GM12878 (cell line): ENCODE data around the gene HCN4. TPM values are rescaled to one million over a fixed set of nuclear protein-coding genes. Genes with fewer than 3 reads are reported as not detected.
A peak's percentile ranks its signal among the peaks of the same experiment; 100 is the strongest.

Source experiments
- EGR1 ChIP-seq, 2 experiments: IDR thresholded peaks; 1 replicate in 1 of 2; 2 replicates in 1 of 2; pipeline ENCODE4 v1.6.1; 2011 to 2012; ENCODE audit warnings: low read depth in 2 of 2, low read length in 2 of 2, borderline replicate concordance in 1 of 2, mild to moderate bottlenecking in 1 of 2, moderate library complexity in 1 of 2
- EZH2 ChIP-seq: IDR thresholded peaks from 2 replicates; pipeline ENCODE4 v1.6.1; 2012; ENCODE audit warnings: low read depth, mild to moderate bottlenecking, control low read depth, inconsistent platforms, low read length, borderline replicate concordance; ENCODE audit not compliant: control insufficient read depth
- IKZF1 ChIP-seq: fragments of 450-650 bp; conservative IDR thresholded peaks from 2 replicates; pipeline ENCODE4 v1.6.1; 2017; ENCODE audit warnings: antibody characterized with exemption, mild to moderate bottlenecking
- IKZF2 ChIP-seq, 2 experiments: fragments of 450-650 bp; IDR thresholded peaks; 2 replicates each; pipeline ENCODE4 v1.6.1; 2017; ENCODE audit warnings: mild to moderate bottlenecking in 2 of 2, moderate library complexity in 2 of 2
- IRF4 ChIP-seq: IDR thresholded peaks from 2 replicates; pipeline ENCODE4 v1.6.1; 2011; ENCODE audit warnings: low read depth, low read length
- JUND ChIP-seq: IDR thresholded peaks from 2 replicates; pipeline ENCODE4 v1.6.1; 2012; ENCODE audit warnings: low read depth, mild to moderate bottlenecking, low read length, improper control_type of control experiment, moderate library complexity
- MEF2B ChIP-seq: fragments of 450-650 bp; IDR thresholded peaks from 2 replicates; pipeline ENCODE4 v1.6.1; 2018; ENCODE audit warnings: mild to moderate bottlenecking, moderate library complexity; ENCODE audit not compliant: partially characterized antibody, poor library complexity, severe bottlenecking
- MXI1 ChIP-seq: fragments of 150-350 bp; IDR thresholded peaks from 2 replicates; pipeline ENCODE4 v1.6.1; 2011; ENCODE audit warnings: low read depth, mild to moderate bottlenecking, inconsistent platforms, low read length, improper control_type of control experiment
- NR2C1 ChIP-seq: fragments of 450-650 bp; IDR thresholded peaks from 2 replicates; pipeline ENCODE4 v1.6.1; 2017; ENCODE audit warnings: antibody characterized with exemption, mild to moderate bottlenecking, moderate library complexity
- PAX5 ChIP-seq: IDR thresholded peaks from 2 replicates; pipeline ENCODE4 v1.6.1; 2011; ENCODE audit warnings: low read depth, low read length, borderline replicate concordance
- RFX5 ChIP-seq: IDR thresholded peaks from 2 replicates; pipeline ENCODE4 v1.6.1; 2011; ENCODE audit warnings: low read depth, low read length, improper control_type of control experiment
- RUNX3 ChIP-seq: IDR thresholded peaks from 2 replicates; pipeline ENCODE4 v1.6.1; 2012; ENCODE audit warnings: low read length, inconsistent platforms
- SIX5 ChIP-seq: IDR thresholded peaks from 2 replicates; pipeline ENCODE4 v1.6.1; 2011; ENCODE audit warnings: mild to moderate bottlenecking, low read depth, low read length, moderate library complexity; ENCODE audit not compliant: severe bottlenecking
- polyA plus RNA-seq, 11 experiments: library from polyadenylated mRNA; depleted of rRNA in 4 of 11; unstranded in 6 of 11; stranded (reverse) in 5 of 11; fragments of >200 nt; fragmentation: Nextera tagmentation in 4 of 11; fragmentation: Illumina TruSeq in 1 of 11; extraction: Ambion mirVana in 4 of 11; extraction: Trizol in 1 of 11; gene quantifications; 1 replicate in 1 of 11; 2 replicates in 10 of 11; pipeline versions ENCODE4 v1.2.1 to v1.2.3, GENCODE V29; 2011 to 2016; ENCODE audit warnings: inconsistent platforms in 2 of 11, missing spikeins in 2 of 11, low read depth in 1 of 11
- total RNA-seq, 4 experiments: library from RNA; depleted of rRNA in 3 of 4; stranded (reverse); fragments of >200 nt in 3 of 4; fragmentation: Illumina TruSeq in 1 of 4; extraction: Trizol in 1 of 4; gene quantifications; 2 replicates each; pipeline versions ENCODE4 v1.2.1 to v1.2.3, GENCODE V29; 2013 to 2021
- TF ChIP-seq, protein P1 (sequence below): fragments of 450-650 bp; IDR thresholded peaks from 2 replicates; pipeline ENCODE4 v1.6.1; 2017; ENCODE audit warnings: borderline replicate concordance

HCN4 gene
- total and polyA plus RNA-seq, 10 of the 15 experiments (the other 5 are each of a cell fraction or from before 2014, with no cell fraction given): 0.03 to 0.10 TPM; not detected in 8

DNA sequence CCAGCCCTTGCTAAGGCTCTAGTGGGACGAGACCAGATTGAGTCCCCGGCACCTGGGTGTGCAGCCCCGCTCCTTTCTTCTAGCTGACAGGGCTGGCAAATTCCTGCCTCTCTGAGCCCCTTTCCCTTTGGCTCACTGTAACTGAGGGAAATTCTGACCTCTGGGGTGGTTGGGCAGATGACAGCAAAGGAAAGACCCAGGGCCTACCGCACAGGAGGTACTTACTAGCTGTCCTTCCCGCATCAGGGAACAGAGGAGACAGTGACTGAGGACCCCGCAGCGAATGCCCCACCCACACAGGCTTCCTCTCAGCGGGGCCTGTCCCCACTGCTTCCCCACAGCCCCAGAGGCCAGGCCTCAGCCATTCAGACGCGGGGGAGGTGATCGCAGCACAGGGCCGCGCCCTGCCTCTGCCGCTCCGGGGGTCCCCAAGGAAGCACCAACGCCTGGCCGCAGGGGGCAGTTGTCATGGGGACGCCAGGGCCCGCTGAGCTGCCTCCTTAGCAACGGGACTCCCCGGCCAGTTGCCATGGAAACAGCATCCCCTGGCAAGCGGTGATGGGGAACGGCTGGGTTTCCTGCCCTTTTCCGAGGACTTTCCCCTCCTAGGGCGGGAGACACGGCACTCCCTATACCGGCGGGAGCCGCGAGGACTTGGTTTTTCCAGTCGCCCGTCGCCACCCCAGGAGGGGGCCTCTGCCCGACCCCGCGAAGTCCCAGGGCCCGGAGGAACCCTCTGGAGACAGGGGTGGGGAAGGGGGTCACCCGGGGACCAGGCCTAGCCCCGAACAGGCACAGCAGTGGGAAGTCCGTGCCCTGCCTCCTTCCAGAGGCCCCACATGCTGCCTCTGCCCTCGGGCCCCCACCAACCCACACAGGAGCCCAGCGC, 50.1 kb downstream of the HCN4 start (continued):
- TF ChIP-seq EZH2 (no peak), PAX5 (no peak), IKZF1 (no peak; the same call in 1 of the 2 replicates), MXI1 (peak; percentile 64; the same call in 1 of the 2 replicates), RUNX3 (peak; percentile 9; the same call in 1 of the 2 replicates), EGR1 (IDR thresholded peaks at IDR 0.05; ENCODE audit: borderline replicate concordance in 1 of 2, low read depth in 2 of 2, low read length in 2 of 2) (0 out of 3 replicates have a peak, but pooled peaks of 1 of the 2 experiments have one; percentile 44), NR2C1 (no peak), MEF2B (peak; percentile 41), RFX5 (peak; percentile 66; the same call in 1 of the 2 replicates), JUND (no peak), IKZF2 (IDR thresholded peaks at IDR 0.05) (no peak), SIX5 (no peak), IRF4 (no peak)
- TF ChIP-seq, protein P1, sequence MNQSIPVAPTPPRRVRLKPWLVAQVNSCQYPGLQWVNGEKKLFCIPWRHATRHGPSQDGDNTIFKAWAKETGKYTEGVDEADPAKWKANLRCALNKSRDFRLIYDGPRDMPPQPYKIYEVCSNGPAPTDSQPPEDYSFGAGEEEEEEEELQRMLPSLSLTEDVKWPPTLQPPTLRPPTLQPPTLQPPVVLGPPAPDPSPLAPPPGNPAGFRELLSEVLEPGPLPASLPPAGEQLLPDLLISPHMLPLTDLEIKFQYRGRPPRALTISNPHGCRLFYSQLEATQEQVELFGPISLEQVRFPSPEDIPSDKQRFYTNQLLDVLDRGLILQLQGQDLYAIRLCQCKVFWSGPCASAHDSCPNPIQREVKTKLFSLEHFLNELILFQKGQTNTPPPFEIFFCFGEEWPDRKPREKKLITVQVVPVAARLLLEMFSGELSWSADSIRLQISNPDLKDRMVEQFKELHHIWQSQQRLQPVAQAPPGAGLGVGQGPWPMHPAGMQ: no peak
